Lower lobe of right lung (tissue), 2 donors: ENCODE results near the gene ADISSP. TPM values are rescaled to one million over a fixed set of nuclear protein-coding genes. Genes with fewer than 3 reads are reported as not detected.

Source experiments
- ATAC-seq, 2 donors: fragments of 200-7000 bp; cut with Tn5 transposase; one replicate each; pipeline ENCODE4 v1.9.1; 2020 to 2022; ENCODE audit warnings: mild to moderate bottlenecking in 2 of 2, moderate library complexity in 2 of 2
- DNase-seq: peaks from one replicate; pipeline ENCODE4 v3.0.0-alpha.2; 2020
- H3K27ac ChIP-seq: fragments of 200-600 bp; one replicate; pipeline ENCODE4 v1.8.0; 2022
- H3K27me3 ChIP-seq: fragments of 200-600 bp; one replicate; pipeline ENCODE4 v1.8.0; 2022; ENCODE audit warnings: low read depth
- H3K36me3 ChIP-seq: fragments of 200-600 bp; one replicate; pipeline ENCODE4 v1.8.0; 2022; ENCODE audit warnings: mild to moderate bottlenecking
- H3K4me1 ChIP-seq: fragments of 200-600 bp; one replicate; pipeline ENCODE4 v1.8.0; 2022
- H3K4me3 ChIP-seq: fragments of 200-600 bp; one replicate; pipeline ENCODE4 v1.8.0; 2022; ENCODE audit warnings: mild to moderate bottlenecking
- H3K9me3 ChIP-seq: fragments of 200-600 bp; one replicate; pipeline ENCODE4 v1.8.0; 2022
- intact Hi-C: fragments of 100-400 bp; cut with DNase I; formaldehyde crosslinking; loops from one replicate; pipeline ENCODE4 v1.11.0; 2022
- total RNA-seq: library from RNA; stranded (reverse); fragmentation: NEBNext Ultra II Directional; extraction: Animal tissue kit (Norgen Biotek cat#: 25700); gene quantifications from one replicate; pipeline ENCODE4 v1.2.1, GENCODE V29; 2021
- TF ChIP-seq, protein P1 (sequence below): fragments of 200-600 bp; IDR thresholded peaks from one replicate; pipeline ENCODE4 v1.8.0; 2022; ENCODE audit warnings: antibody characterized with exemption, mild to moderate bottlenecking
- donor health status: DM: no; HTN: yes; CAD: no; lungs with severe emphysema.

The ADISSP gene
- total RNA-seq, 1 donor from 2014 or later = 33.2 TPM

DNA sequence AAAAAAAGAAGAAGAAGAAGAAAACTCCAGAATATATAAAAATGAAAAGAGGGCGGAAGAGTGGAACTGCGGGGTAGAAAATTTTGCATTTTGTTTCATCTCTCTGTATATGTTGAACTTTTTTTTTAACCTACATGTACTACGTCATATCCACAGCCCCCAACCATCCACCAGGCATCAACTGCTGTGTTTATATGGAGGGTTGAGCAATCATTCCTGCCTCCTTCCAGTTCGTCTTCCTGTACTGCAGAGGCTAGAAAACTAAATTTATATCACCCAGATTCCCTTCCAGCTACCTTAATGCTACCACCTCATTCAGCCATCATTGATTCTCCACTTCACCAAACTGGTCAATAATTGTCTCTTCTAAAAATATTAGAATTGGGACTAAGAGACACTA is 45.6 kb downstream of the ADISSP start:
- Histone ChIP-seq H3K9me3 (no peaks in the 10 kb centered on the region), H3K27ac (no peak overlapping the region), H3K4me1 (no peaks in the 10 kb centered on the region), H3K27me3 (peaks cover 5% of the 10 kb centered on the region), H3K4me3 (no peak overlapping the region), H3K36me3 (no peaks in the 10 kb centered on the region)
- DNase-seq (no peak), ATAC-seq (no peak)
- TF ChIP-seq, protein P1, sequence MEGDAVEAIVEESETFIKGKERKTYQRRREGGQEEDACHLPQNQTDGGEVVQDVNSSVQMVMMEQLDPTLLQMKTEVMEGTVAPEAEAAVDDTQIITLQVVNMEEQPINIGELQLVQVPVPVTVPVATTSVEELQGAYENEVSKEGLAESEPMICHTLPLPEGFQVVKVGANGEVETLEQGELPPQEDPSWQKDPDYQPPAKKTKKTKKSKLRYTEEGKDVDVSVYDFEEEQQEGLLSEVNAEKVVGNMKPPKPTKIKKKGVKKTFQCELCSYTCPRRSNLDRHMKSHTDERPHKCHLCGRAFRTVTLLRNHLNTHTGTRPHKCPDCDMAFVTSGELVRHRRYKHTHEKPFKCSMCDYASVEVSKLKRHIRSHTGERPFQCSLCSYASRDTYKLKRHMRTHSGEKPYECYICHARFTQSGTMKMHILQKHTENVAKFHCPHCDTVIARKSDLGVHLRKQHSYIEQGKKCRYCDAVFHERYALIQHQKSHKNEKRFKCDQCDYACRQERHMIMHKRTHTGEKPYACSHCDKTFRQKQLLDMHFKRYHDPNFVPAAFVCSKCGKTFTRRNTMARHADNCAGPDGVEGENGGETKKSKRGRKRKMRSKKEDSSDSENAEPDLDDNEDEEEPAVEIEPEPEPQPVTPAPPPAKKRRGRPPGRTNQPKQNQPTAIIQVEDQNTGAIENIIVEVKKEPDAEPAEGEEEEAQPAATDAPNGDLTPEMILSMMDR = no peak
- intact Hi-C loops = no loop called here

DNA sequence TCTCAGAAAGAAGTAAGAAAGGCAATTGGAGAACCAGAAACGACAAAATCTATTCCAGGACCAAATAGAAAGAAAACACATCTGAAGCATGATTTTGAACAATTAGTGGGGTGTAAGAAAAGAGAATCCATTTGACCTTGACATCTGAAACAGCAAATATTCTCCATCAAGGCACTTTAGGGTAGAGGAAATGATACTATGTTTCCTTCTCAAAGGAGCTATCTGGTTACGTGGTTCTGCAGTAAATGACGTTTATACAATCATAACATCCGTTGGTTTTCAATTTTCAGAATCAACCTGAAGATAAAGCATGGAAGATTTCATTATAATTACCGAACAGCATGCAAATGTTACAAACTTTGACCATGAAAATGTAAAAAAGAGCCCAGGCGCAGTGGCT is 46.9 kb downstream of the ADISSP start:
- H3K4me3 ChIP-seq = no peak overlapping the region
- H3K36me3 ChIP-seq = no peaks in the 10 kb centered on the region
- no peaks in the 10 kb centered on the region for H3K9me3 ChIP-seq
- DNase-seq (no peak), ATAC-seq (no peak)
- no peak overlapping the region for H3K27ac ChIP-seq
- H3K4me1 ChIP-seq = no peaks in the 10 kb centered on the region
- TF ChIP-seq, protein P1 = no peak
- H3K27me3 ChIP-seq = no peaks in the 10 kb centered on the region
- intact Hi-C loops = no loop called here

DNA sequence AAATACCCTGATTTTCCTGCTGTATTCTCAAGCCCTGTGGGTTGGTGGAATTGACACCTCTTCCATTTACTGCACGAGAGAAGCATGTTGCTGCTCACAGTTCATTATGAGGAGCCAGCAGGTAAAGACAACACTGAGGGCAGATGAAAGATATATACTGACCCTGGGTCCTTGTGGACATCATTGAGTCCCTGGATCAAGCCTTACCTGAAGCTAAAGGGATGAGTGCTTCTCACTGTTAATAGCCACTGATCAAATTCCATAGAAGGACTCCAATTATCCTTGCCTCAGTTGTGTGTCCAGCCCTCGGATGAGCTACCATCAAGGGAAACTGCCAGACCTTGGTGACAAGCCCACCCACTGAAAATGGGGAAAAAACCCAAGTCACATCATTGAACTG is 47.5 kb downstream of the ADISSP start:
- ATAC-seq (no peak), DNase-seq (no peak)
- Histone ChIP-seq H3K27me3 (no peaks in the 10 kb centered on the region), H3K9me3 (no peaks in the 10 kb centered on the region), H3K4me1 (no peaks in the 10 kb centered on the region), H3K36me3 (no peaks in the 10 kb centered on the region), H3K4me3 (no peak overlapping the region), H3K27ac (no peak overlapping the region)
- TF ChIP-seq, protein P1 = no peak
- intact Hi-C loops = no loop called here

DNA sequence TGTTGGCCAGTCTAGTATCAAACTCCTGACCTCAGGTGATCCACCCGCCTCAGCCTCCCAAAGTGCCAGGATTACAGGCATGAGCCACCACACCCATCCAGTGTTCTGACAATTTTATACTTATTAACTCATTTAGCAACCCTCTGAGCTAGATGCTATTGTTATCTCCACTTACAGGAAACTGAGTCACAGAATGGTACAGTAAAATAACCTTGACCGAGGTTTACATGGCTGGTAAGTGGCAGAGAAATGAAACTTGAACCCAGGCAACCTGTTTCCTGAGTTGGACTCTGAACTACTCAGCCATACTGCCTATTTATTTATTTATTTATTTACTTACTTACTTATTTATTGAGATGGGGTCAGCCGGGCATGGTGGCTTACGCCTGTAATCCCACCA is 48.5 kb downstream of the ADISSP start:
- DNase-seq = no peak
- Histone ChIP-seq H3K27me3 (no peaks in the 10 kb centered on the region), H3K4me3 (no peak overlapping the region), H3K36me3 (no peaks in the 10 kb centered on the region), H3K4me1 (peaks cover 3% of the 10 kb centered on the region), H3K27ac (no peak overlapping the region), H3K9me3 (no peaks in the 10 kb centered on the region)
- intact Hi-C loops = no loop called here
- TF ChIP-seq, protein P1 = no peak
- no peak for ATAC-seq

DNA sequence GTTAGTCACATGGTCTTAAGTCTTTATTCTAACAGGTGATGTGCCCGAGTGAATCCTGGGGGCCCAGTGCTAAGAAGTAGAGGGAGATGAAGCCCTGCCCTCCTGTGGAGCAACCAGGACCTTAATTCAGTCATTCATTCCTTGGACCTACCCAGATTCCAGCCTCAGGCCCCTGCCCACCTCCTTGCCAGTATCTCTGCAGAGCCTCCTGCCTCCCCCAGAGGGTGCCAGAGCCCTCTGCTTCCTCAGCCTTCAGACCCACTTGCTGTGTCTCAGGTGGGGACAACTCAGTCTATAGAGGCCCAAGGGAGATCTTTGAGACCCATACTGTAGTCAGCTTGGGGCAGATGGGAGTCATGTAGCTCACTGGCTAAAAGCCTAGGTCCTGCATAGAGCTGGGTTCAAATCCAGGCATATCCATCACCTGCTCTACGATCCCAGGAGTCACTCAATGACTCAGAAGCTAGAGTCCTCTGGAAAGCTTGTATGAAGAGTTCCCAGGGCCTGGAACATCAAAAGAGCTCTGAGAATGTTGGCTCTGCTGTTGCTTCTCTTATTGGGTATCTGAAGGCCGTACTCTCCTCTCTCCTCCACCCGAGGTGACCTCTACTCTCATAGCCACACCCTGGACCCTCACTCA is 51.2 kb downstream of the ADISSP start:
- ATAC-seq = peak; percentile 49 to 63
- TF ChIP-seq, protein P1 = peak; percentile 75

More for the DNA sequence above, 51.2 kb downstream of the ADISSP start:
- intact Hi-C loops = no loop called here
- Histone ChIP-seq H3K4me3 (no peak overlapping the region), H3K27ac (no peak overlapping the region), H3K9me3 (no peaks in the 10 kb centered on the region), H3K36me3 (no peaks in the 10 kb centered on the region), H3K27me3 (peaks cover 5% of the 10 kb centered on the region), H3K4me1 (peaks cover 15% of the 10 kb centered on the region)
- peak; percentile 46 for DNase-seq
